NCI-H460 (cell line): Measurements from ENCODE around the gene ACVR1B. TPM values are rescaled to one million over a fixed set of nuclear protein-coding genes. Genes with fewer than 3 reads are reported as not detected.

Experiments used
- DNase-seq: peaks from one replicate; pipeline ENCODE4 v3.0.0-alpha.2; 2016; ENCODE audit warnings: low read depth; ENCODE audit errors: extremely low read depth
- total RNA-seq: library from RNA; depleted of rRNA; stranded (reverse); fragments of >200 nt; shearing (Covaris generic); gene quantifications from 2 replicates; pipeline ENCODE4 v1.2.3, GENCODE V29; 2014

The ACVR1B gene
- total RNA-seq, 1 experiment from 2014 or later: 7.7 TPM

- DNase-seq: no peak
Measured at GRCh38 chr12:51941604-51942003, 9.9 kb upstream of the ACVR1B start.

- no peak for DNase-seq
Measured at GRCh38 chr12:51942056-51942455, 9.4 kb upstream of the ACVR1B start.

GRCh38 chr12:51942501-51943000, 8.9 kb upstream of the ACVR1B start:
- DNase-seq: no peak

GRCh38 chr12:51943346-51943745, 8.2 kb upstream of the ACVR1B start:
- no peak for DNase-seq

- DNase-seq: no peak
Measured at GRCh38 chr12:51944608-51945233, 6.8 kb upstream of the ACVR1B start.

GRCh38 chr12:51947246-51947996, 4.1 kb upstream of the ACVR1B start:
- DNase-seq: no peak

GRCh38 chr12:51948066-51948465, 3.4 kb upstream of the ACVR1B start:
- DNase-seq: no peak

- no peak for DNase-seq
Measured at GRCh38 chr12:51949342-51950030, 2.0 kb upstream of the ACVR1B start.

GRCh38 chr12:51950682-51951198, 759 bp upstream of the ACVR1B start:
- no peak for DNase-seq

- DNase-seq: no peak
Measured at GRCh38 chr12:51951843-51952722, 584 bp downstream of the ACVR1B start.

GRCh38 chr12:51953089-51953488, 1.6 kb downstream of the ACVR1B start:
- DNase-seq: no peak

- no peak for DNase-seq
Measured at GRCh38 chr12:51953864-51954263, 2.4 kb downstream of the ACVR1B start.

- DNase-seq: no peak
Measured at GRCh38 chr12:51954561-51955361, 3.3 kb downstream of the ACVR1B start.

GRCh38 chr12:51955702-51956101, 4.2 kb downstream of the ACVR1B start:
- no peak for DNase-seq

GRCh38 chr12:51958542-51958941, 7.0 kb downstream of the ACVR1B start:
- DNase-seq: no peak

- no peak for DNase-seq
Measured at GRCh38 chr12:51959211-51959610, 7.7 kb downstream of the ACVR1B start.

GRCh38 chr12:51959921-51960320, 8.4 kb downstream of the ACVR1B start:
- DNase-seq: no peak

- no peak for DNase-seq
Measured at GRCh38 chr12:51960488-51960887, 9.0 kb downstream of the ACVR1B start.

- no peak for DNase-seq
Measured at GRCh38 chr12:51960890-51961289, 9.4 kb downstream of the ACVR1B start.

GRCh38 chr12:51961834-51962233, 10.3 kb downstream of the ACVR1B start:
- DNase-seq: no peak
